CD4-positive, alpha-beta T cell (primary cell): ENCODE results near the gene NEGR1. TPM values are rescaled to one million over a fixed set of nuclear protein-coding genes. Genes with fewer than 3 reads are reported as not detected.

Experiments used
- ATAC-seq: fragments of 200-7000 bp; cut with Tn5 transposase; one replicate; pipeline ENCODE4 v1.10.0; 2022; ENCODE audit warnings: mild to moderate bottlenecking; ENCODE audit not compliant: poor library complexity
- CTCF ChIA-PET: fragments of 350-600 bp; sonication (Branson Sonifier 250); formaldehyde crosslinking; loops from one replicate; lab custom pipeline; 2021; ENCODE audit warnings: antibody characterized with exemption, inconsistent platforms; lab: Charles Lee
- POLR2A ChIA-PET: fragments of 350-600 bp; sonication (Branson Sonifier 250); formaldehyde crosslinking; loops from one replicate; lab custom pipeline; 2021; ENCODE audit warnings: antibody characterized with exemption, inconsistent platforms; lab: Charles Lee
- DNase-seq, 14 experiments: peaks; one replicate each; pipeline ENCODE4 v3.0.0-alpha.2; 2013 to 2020; ENCODE audit warnings: mixed read lengths in 2 of 14
- H3K27ac ChIP-seq, 2 donors: one replicate each; pipeline versions ENCODE4 v1.5.1 to v1.7.0; 2013; ENCODE audit warnings: low read length in 2 of 2, low read depth in 1 of 2, mild to moderate bottlenecking in 1 of 2
- H3K27me3 ChIP-seq, 2 experiments: 1 replicate in 1 of 2; 2 replicates in 1 of 2; pipeline versions ENCODE4 v1.6.1 to v1.7.0; 2013; ENCODE audit warnings: low read length in 2 of 2, control low read depth in 1 of 2, mild to moderate bottlenecking in 1 of 2, moderate library complexity in 1 of 2; ENCODE audit not compliant: insufficient read depth in 2 of 2, control insufficient read depth in 1 of 2
- H3K36me3 ChIP-seq: one replicate; pipeline ENCODE4 v1.6.1; 2013; ENCODE audit warnings: low read length, control low read depth; ENCODE audit not compliant: insufficient read depth
- H3K4me1 ChIP-seq: one replicate; pipeline ENCODE4 v1.6.1; 2013; ENCODE audit warnings: low read length, control low read depth; ENCODE audit not compliant: insufficient read depth
- H3K4me3 ChIP-seq: one replicate; pipeline ENCODE4 v1.5.1; 2013; ENCODE audit warnings: mild to moderate bottlenecking, low read length, moderate library complexity
- H3K9me3 ChIP-seq, 2 experiments: 1 replicate in 1 of 2; 2 replicates in 1 of 2; pipeline versions ENCODE4 v1.6.1 to v1.7.0; 2013; ENCODE audit warnings: low read length in 2 of 2, mild to moderate bottlenecking in 2 of 2, control low read depth in 1 of 2, moderate library complexity in 1 of 2; ENCODE audit not compliant: control insufficient read depth in 1 of 2, insufficient read depth in 1 of 2
- H3K27ac Mint-ChIP-seq: one replicate; pipeline ENCODE4 v1.8.0; 2020; ENCODE audit warnings: mixed read lengths
- H3K27me3 Mint-ChIP-seq: one replicate; pipeline ENCODE4 v1.8.0; 2021; ENCODE audit warnings: mixed read lengths
- H3K36me3 Mint-ChIP-seq: one replicate; pipeline ENCODE4 v1.8.0; 2021; ENCODE audit warnings: low read depth, mixed read lengths
- H3K4me1 Mint-ChIP-seq: one replicate; pipeline ENCODE4 v1.8.0; 2021; ENCODE audit warnings: low read depth, mixed read lengths
- H3K4me3 Mint-ChIP-seq: one replicate; pipeline ENCODE4 v1.8.0; 2020; ENCODE audit warnings: mild to moderate bottlenecking, mixed read lengths
- H3K9me3 Mint-ChIP-seq: one replicate; pipeline ENCODE4 v1.8.0; 2020; ENCODE audit warnings: mixed read lengths
- intact Hi-C, 2 experiments: fragments of 100-400 bp; cut with DNase I in 1 of 2; cut with micrococcal nuclease in 1 of 2; formaldehyde crosslinking; loops; one replicate each; pipeline versions ENCODE4 v1.15.1 to v1.9.0; 2023 to 2025; cut with DNase I, micrococcal nuclease
- total RNA-seq, 174 experiments: library from RNA in 2 of 174; stranded (reverse) in 2 of 174; gene quantifications; one replicate each; pipeline ENCODE4 v1.2.3 and lab custom pipeline; 2021 to 2026
- TF ChIP-seq, protein P1 (sequence below): fragments of 200-600 bp; IDR thresholded peaks from one replicate; pipeline ENCODE4 v1.8.0; 2022; ENCODE audit warnings: antibody characterized with exemption, mild to moderate bottlenecking

Gene NEGR1
- total RNA-seq, 2 experiments from 2014 or later = 0.03 TPM

DNA sequence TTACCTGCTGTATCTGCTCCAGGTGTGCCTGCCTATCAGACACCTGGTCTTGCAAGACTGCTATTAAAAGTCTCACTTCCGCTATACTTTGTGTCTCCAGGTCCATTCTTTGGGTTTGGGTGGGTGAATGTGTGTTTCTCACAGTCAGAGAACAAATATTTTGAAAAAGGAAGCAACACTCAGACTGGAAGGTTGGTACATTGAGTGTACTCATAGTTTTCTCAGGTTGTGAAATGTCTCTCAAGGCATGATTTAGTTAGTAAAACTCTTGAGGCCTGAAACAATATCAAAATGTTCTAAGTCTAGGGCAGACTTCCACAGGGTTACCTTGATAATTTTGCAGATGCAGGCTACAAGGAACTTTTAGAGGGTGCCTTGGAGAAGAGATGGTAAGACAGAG, 771.6 kb downstream of the NEGR1 start:
- H3K36me3 Mint-ChIP-seq = no peaks in the 10 kb centered on the region
- Histone ChIP-seq H3K9me3 (peaks cover 0 to 5% of the 10 kb centered on the region in 2 experiments), H3K36me3 (no peaks in the 10 kb centered on the region), H3K27ac (no peak overlapping the region), H3K27me3 (no peaks in the 10 kb centered on the region), H3K4me3 (no peak overlapping the region), H3K4me1 (no peaks in the 10 kb centered on the region)
- H3K9me3 Mint-ChIP-seq = peaks cover 4% of the 10 kb centered on the region
- H3K27ac Mint-ChIP-seq = no peak overlapping the region
- CTCF ChIA-PET = no interaction called here
- H3K4me1 Mint-ChIP-seq = no peaks in the 10 kb centered on the region
- intact Hi-C loops = no loop called here
- ATAC-seq = no peak
- H3K27me3 Mint-ChIP-seq = no peaks in the 10 kb centered on the region
- H3K4me3 Mint-ChIP-seq = no peak overlapping the region
- TF ChIP-seq, protein P1, sequence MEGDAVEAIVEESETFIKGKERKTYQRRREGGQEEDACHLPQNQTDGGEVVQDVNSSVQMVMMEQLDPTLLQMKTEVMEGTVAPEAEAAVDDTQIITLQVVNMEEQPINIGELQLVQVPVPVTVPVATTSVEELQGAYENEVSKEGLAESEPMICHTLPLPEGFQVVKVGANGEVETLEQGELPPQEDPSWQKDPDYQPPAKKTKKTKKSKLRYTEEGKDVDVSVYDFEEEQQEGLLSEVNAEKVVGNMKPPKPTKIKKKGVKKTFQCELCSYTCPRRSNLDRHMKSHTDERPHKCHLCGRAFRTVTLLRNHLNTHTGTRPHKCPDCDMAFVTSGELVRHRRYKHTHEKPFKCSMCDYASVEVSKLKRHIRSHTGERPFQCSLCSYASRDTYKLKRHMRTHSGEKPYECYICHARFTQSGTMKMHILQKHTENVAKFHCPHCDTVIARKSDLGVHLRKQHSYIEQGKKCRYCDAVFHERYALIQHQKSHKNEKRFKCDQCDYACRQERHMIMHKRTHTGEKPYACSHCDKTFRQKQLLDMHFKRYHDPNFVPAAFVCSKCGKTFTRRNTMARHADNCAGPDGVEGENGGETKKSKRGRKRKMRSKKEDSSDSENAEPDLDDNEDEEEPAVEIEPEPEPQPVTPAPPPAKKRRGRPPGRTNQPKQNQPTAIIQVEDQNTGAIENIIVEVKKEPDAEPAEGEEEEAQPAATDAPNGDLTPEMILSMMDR = no peak
- POLR2A ChIA-PET = no interaction called here
- DNase-seq = no peak

DNA sequence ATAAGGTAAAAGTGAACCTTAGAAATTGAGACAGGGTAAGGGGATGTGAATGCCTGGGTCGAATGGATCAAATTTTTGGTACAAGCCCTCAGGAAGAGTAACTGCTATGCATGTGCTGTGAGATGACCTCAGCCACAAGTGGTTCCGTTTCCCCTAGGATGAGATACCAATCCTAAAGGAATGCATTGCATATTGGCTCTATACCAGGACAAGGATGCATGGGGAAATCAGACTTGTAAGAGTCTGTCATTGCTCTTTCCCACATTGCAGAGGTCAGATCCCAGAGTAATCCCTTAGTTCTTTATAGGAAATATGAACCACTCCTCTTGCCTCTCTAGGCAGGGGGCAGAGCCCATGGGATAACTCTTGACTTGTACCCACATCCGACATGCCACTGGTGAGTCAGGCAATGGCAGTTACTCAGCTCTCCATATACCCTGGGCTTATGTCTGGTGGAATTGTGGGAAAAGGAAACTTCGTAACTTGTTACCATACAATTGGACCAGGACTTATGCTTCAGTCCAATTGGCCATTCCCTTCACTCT, 773.2 kb downstream of the NEGR1 start:
- CTCF ChIA-PET = no interaction called here
- Histone ChIP-seq H3K4me3 (no peak overlapping the region), H3K9me3 (peaks cover 0 to 10% of the 10 kb centered on the region in 2 experiments), H3K27me3 (no peaks in the 10 kb centered on the region), H3K4me1 (no peaks in the 10 kb centered on the region), H3K36me3 (no peaks in the 10 kb centered on the region), H3K27ac (no peak overlapping the region)
- intact Hi-C loops = no loop called here
- H3K27me3 Mint-ChIP-seq = no peaks in the 10 kb centered on the region
- ATAC-seq (no peak), DNase-seq (no peak)
- H3K36me3 Mint-ChIP-seq = no peaks in the 10 kb centered on the region
- H3K27ac Mint-ChIP-seq = no peak overlapping the region
- TF ChIP-seq, protein P1 = no peak
- no peak overlapping the region for H3K4me3 Mint-ChIP-seq
- POLR2A ChIA-PET = no interaction called here
- H3K4me1 Mint-ChIP-seq = no peaks in the 10 kb centered on the region
- H3K9me3 Mint-ChIP-seq = peaks cover 5% of the 10 kb centered on the region

DNA sequence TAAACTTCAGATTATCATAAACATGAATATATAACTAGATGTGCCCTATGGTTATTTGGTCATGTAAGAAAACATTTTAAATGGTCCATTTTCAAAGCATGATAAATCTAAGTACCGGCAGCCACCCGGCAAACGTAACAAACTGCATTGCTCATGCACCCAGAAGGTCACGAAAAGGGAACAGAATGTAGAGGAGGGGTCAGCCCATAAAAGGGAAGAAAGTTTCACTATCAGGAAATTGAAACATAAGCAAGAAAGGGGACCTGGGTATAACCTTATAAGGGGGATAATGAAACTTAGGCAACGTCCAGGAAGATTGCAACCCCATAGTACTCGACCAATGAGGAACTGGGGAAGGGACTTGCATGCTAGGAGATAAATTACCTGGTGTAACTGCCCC, 780.3 kb downstream of the NEGR1 start:
- no peaks in the 10 kb centered on the region for H3K4me1 ChIP-seq
- H3K27me3 ChIP-seq = no peaks in the 10 kb centered on the region
- no peaks in the 10 kb centered on the region for H3K36me3 ChIP-seq
- no peak overlapping the region for H3K27ac Mint-ChIP-seq
- H3K27ac ChIP-seq = no peak overlapping the region
- H3K4me1 Mint-ChIP-seq = no peaks in the 10 kb centered on the region
- no peaks in the 10 kb centered on the region for H3K27me3 Mint-ChIP-seq
- CTCF ChIA-PET = no interaction called here
- TF ChIP-seq, protein P1 = no peak
- no peak overlapping the region for H3K4me3 ChIP-seq
- no peaks in the 10 kb centered on the region for H3K36me3 Mint-ChIP-seq
- H3K9me3 Mint-ChIP-seq = peaks cover 7% of the 10 kb centered on the region
- peak in 1 of 14 experiments; percentile 1 for DNase-seq
- H3K4me3 Mint-ChIP-seq = no peak overlapping the region
- POLR2A ChIA-PET = no interaction called here
- no peak for ATAC-seq
- intact Hi-C loops = no loop called here
- H3K9me3 ChIP-seq = peaks cover 0 to 5% of the 10 kb centered on the region in 2 experiments
